Neural cell (in vitro differentiated cells): ENCODE data around the gene RNF145.

ENCODE experiments used
- CTCF ChIP-seq: fragments of 450-650 bp; IDR thresholded peaks from 2 replicates; pipeline ENCODE4 v1.5.1; 2014; ENCODE audit warnings: antibody characterized with exemption, mild to moderate bottlenecking, moderate library complexity; ENCODE audit not compliant: poor library complexity, severe bottlenecking
- EP300 ChIP-seq: fragments of 450-650 bp; conservative IDR thresholded peaks from 2 replicates; pipeline ENCODE4 v1.6.1; 2014; ENCODE audit warnings: antibody characterized with exemption, mild to moderate bottlenecking, moderate library complexity; ENCODE audit not compliant: poor library complexity, severe bottlenecking
- EZH2 ChIP-seq: fragments of 200-600, 300-800 bp; shearing (Covaris generic), sonication (generic); IDR thresholded peaks from 2 replicates; pipeline ENCODE4 v1.6.1; 2014; ENCODE audit warnings: antibody characterized with exemption, low read length, borderline replicate concordance, mild to moderate bottlenecking; ENCODE audit not compliant: insufficient read depth, poor library complexity, severe bottlenecking
- MXI1 ChIP-seq: fragments of 450-650 bp; conservative IDR thresholded peaks from 2 replicates; pipeline ENCODE4 v1.6.1; 2014; ENCODE audit warnings: antibody characterized with exemption, mild to moderate bottlenecking; ENCODE audit not compliant: poor library complexity, severe bottlenecking
- POLR2AphosphoS5 ChIP-seq: IDR thresholded peaks from 2 replicates; pipeline ENCODE4 v1.6.1; 2012
- RAD21 ChIP-seq: fragments of 450-650 bp; conservative IDR thresholded peaks from 2 replicates; pipeline ENCODE4 v1.6.1; 2014; ENCODE audit warnings: antibody characterized with exemption, mild to moderate bottlenecking, moderate library complexity
- REST ChIP-seq: IDR thresholded peaks from 2 replicates; pipeline ENCODE4 v1.6.1; 2012; ENCODE audit warnings: borderline replicate concordance
- TAF1 ChIP-seq: IDR thresholded peaks from 2 replicates; pipeline ENCODE4 v1.6.1; 2012; ENCODE audit warnings: low read depth

GRCh38 chr5:159186319-159186718 is 23.0 kb downstream of the RNF145 start:
- TF ChIP-seq CTCF, result no peak
- TF ChIP-seq EZH2, result no peak
- TF ChIP-seq POLR2AphosphoS5, result no peak
- no peak for TF ChIP-seq REST
- TF ChIP-seq EP300, result no peak
- no peak for TF ChIP-seq TAF1
- no peak for TF ChIP-seq MXI1
- no peak for TF ChIP-seq RAD21
